NCI-H1105 treated with DMSO at 0.1 percent for 48 hours (cell line): ENCODE data around the gene ESRRG.
A peak's percentile ranks its signal among the peaks of the same experiment; 100 is the strongest.

ENCODE experiments used
- DNase-seq: peaks from one replicate; lab custom pipeline; 2025; lab: John Stamatoyannopoulos, UW

ESRRG gene

GRCh38 chr1:216502528-216503162 is 220.6 kb downstream of the ESRRG start:
- DNase-seq, result no peak

- DNase-seq, result no peak
Measured at GRCh38 chr1:216500273-216500967, 222.8 kb downstream of the ESRRG start.

- no peak for DNase-seq
Measured at GRCh38 chr1:216499581-216500272, 223.5 kb downstream of the ESRRG start.

- no peak for DNase-seq
Measured at GRCh38 chr1:216498277-216498676, 225.0 kb downstream of the ESRRG start.

- DNase-seq, result no peak
Measured at GRCh38 chr1:216485042-216485441, 238.2 kb downstream of the ESRRG start.

- no peak for DNase-seq
Measured at GRCh38 chr1:216483672-216484401, 239.4 kb downstream of the ESRRG start.

- DNase-seq, result no peak
Measured at GRCh38 chr1:216482620-216483019, 240.6 kb downstream of the ESRRG start.

GRCh38 chr1:216478238-216478637 is 245.0 kb downstream of the ESRRG start:
- no peak for DNase-seq

GRCh38 chr1:216476341-216476740 is 246.9 kb downstream of the ESRRG start:
- DNase-seq, result no peak

GRCh38 chr1:216475659-216476276 is 247.5 kb downstream of the ESRRG start:
- no peak for DNase-seq

GRCh38 chr1:216466162-216466801 is 256.9 kb downstream of the ESRRG start:
- DNase-seq, result no peak

GRCh38 chr1:216464489-216464888 is 258.7 kb downstream of the ESRRG start:
- no peak for DNase-seq

GRCh38 chr1:216462066-216462775 is 261.0 kb downstream of the ESRRG start:
- no peak for DNase-seq

- no peak for DNase-seq
Measured at GRCh38 chr1:216461466-216461865, 261.8 kb downstream of the ESRRG start.

GRCh38 chr1:216459651-216460207 is 263.5 kb downstream of the ESRRG start:
- DNase-seq, result no peak

GRCh38 chr1:216458812-216459211 is 264.4 kb downstream of the ESRRG start:
- DNase-seq, result peak; percentile 26

- no peak for DNase-seq
Measured at GRCh38 chr1:216457356-216457755, 265.9 kb downstream of the ESRRG start.

GRCh38 chr1:216456682-216457081 is 266.5 kb downstream of the ESRRG start:
- DNase-seq, result no peak

GRCh38 chr1:216453777-216454176 is 269.5 kb downstream of the ESRRG start:
- peak; percentile 19 for DNase-seq
